CD4-positive, alpha-beta T cell treated with Interferon alpha-2 for 1 hour (primary cell): ENCODE measurements around the gene EPS15.
"Not testable (repeated sequence)": the region's sequence is repeated elsewhere in the genome, so short reads cannot be mapped to it uniquely, and the experiment has no call there.

ENCODE experiments used
- DNase-seq, 2 donors: peaks; one replicate each; pipeline ENCODE4 v3.0.0-alpha.2; 2020 to 2022

Gene EPS15

GRCh38 chr1:51329443-51330325 is 189.4 kb downstream of the EPS15 start:
- DNase-seq: no peak

DNA sequence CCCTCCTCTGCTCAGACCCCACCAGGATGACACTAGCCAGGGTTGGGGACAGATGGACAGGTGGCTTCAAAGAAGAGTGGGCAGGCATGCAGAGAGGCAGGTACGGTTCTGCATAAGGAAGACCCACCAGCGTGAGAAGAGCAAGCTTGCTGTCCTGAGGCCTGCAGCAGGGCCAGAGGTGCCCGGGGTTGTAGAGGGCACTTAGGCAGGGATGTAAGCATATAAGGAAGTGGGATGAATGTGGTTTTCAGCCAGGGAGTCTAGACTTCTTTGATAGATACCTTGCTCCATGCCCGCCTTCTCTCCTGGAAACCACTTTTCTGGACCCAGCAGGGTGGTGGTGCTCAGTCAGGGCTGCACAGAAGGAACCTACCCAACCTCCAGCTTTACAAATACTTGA is 190.1 kb downstream of the EPS15 start:
- DNase-seq: no peak

- no peak for DNase-seq
These were observed 190.8 kb downstream of the EPS15 start for GRCh38 chr1:51328279-51328678.

DNA sequence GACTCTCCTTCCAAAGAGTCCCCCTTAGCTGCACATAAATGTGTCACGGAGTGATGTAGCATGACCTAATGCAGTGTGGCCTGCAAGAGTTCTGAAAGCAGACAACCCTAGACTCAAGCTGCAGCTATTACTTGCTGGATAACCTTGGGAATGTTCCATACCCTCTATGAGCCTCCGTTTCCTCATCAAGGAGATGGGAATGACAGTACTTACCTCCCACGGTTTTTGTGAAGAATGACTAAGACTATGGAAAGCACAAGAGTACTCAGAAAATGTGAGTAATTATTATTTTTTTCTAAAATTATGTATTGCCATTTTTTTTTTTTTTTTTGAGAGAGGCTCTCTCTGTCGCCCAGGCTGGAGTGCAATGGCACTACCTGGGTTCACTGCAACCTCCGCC is 191.7 kb downstream of the EPS15 start:
- DNase-seq: no peak

DNA sequence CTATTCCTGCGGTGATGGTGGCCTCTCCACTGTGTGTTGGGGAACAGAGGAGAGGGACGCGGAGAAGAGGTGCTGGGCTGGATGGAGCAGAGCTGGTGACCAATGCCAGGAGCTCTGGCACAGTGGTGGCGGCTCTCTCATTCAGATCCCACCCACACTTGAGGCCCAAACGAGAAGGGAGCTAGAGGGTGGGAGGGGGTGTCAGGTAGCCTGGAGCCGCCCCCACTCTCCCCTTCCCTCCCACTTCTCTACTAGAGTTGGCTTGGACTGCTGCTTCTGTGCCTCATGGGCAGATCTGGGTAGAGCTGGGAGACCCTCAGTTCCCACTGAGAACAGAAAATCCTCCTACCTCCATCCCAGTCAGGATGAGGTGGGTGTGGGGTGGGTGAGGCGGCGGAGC is 192.2 kb downstream of the EPS15 start:
- DNase-seq: no peak

GRCh38 chr1:51325878-51326755 is 192.9 kb downstream of the EPS15 start:
- no peak for DNase-seq

- DNase-seq: no peak
These were observed 193.7 kb downstream of the EPS15 start for GRCh38 chr1:51325391-51325790.

- not testable (repeated sequence) for DNase-seq
These were observed 194.1 kb downstream of the EPS15 start for GRCh38 chr1:51325011-51325385.

DNA sequence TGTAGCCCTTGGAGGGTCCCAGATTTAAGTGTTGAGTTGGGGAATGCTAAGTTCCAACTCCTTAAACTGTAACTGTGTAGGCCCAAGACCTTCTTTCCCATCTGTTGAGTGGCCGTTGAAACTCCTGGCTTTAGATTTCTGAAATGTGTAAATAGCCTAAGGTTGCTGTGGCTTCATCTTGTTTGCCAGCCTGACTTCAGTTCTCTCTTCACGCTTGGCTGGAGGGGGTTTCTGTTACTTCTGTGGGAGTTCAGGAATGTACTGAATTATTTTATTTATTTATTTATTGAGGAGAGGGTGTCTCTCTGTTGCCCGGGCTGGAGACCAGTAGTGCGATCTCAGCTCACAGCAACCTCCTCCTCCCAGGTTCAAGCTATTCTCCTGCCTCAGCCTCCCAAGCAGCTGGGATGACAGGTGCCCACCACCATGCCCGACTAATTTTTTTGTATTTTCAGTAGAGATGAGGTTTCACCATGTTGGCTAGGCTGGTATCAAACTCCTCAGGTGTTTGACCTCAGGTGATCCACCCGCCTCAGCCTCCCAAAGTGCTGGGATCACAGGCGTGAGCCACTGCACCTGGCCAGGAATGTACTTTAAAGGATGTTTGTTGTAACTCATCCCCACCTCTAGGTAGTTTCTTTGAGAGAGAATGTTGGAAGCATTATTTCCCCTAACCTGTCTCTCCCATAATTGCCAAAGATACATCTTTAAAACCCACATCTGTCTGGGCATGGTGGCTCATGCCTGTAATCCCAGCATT is 194.6 kb downstream of the EPS15 start:
- DNase-seq: no peak

DNA sequence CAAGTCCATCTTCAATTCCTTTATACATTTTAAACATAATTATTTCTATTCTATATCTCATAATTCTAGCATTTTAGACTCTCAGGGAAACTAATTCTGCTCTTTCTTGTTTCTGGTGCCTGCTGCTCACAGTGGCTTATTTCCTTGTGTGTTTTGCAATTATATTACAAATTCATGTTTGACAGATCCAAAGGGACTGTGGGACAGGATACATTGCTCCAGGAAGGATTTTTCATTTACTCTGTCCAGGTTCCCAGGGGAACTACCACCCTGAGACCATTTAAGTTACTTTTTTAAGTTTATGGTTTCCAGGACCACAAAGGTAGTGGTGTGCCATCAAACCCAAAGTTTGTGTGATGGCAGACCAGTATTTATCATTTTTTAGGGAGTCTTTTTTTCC is 195.3 kb downstream of the EPS15 start:
- no peak for DNase-seq

DNA sequence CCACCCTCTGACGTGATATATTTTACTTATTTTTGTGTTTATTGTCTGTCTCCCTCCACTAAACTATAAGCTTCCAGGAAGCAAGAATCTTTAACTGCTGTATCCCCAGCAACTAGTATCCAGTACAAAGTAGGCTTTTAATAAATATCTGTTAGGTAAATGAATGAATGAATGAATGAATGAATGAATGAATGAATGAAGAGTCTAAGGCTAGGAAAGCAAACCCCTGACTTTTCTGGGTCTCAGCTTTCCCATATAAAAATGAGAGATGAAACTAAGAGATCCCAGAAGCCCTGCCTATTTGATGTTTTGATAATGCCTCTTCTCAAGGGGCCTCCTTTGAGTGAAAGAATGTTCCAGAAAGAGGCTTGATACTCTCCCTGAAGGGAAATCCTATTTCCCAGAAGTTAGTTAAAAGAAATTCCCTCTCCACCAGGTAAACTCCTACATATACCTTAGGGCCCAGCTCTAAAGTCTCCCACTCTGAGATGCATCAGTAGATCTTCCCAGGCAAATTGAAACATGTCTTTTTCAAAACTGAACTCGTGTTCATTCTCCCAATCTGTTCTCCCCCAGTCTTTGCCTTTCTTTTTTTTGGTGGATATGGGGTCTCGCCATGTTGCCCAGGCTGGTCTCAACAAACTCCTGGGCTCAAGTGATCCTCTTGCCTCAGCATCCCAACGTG is 196.5 kb downstream of the EPS15 start:
- no peak for DNase-seq

DNA sequence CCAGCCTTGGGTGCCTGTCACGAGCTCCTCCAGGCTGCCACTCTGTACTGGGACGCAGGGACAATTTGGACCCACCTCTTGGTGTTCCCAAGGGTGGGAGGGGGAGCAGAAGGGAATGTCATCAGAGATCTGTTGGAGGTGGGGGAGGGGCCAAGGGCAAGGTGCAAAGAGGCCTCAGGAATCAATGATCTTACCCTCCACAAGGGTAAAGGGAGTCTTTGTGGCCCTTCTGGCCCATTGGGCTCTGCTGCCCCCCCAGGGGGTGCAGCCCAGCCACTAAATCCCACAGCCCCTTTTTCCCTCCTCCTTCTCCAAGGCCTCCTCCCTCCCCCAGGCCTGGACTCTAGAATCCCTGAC is 197.2 kb downstream of the EPS15 start:
- DNase-seq: no peak

- no peak for DNase-seq
These were observed 197.8 kb downstream of the EPS15 start for GRCh38 chr1:51320967-51321923.

- no peak for DNase-seq
These were observed 201.3 kb downstream of the EPS15 start for GRCh38 chr1:51317798-51318197.

DNA sequence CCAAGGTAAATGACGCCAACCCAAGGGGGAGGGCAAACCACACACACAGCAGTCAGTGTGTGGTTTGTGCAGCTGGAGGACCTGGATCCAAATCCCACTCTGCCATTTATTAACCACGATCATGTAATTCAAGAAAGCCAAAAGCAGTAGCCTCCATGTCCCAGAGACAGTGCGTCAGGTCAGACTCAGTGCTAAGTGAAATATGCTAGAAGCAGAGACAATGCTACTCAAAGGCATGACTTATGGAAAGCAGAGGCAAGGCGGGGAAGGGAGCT is 202.3 kb downstream of the EPS15 start:
- DNase-seq: no peak

DNA sequence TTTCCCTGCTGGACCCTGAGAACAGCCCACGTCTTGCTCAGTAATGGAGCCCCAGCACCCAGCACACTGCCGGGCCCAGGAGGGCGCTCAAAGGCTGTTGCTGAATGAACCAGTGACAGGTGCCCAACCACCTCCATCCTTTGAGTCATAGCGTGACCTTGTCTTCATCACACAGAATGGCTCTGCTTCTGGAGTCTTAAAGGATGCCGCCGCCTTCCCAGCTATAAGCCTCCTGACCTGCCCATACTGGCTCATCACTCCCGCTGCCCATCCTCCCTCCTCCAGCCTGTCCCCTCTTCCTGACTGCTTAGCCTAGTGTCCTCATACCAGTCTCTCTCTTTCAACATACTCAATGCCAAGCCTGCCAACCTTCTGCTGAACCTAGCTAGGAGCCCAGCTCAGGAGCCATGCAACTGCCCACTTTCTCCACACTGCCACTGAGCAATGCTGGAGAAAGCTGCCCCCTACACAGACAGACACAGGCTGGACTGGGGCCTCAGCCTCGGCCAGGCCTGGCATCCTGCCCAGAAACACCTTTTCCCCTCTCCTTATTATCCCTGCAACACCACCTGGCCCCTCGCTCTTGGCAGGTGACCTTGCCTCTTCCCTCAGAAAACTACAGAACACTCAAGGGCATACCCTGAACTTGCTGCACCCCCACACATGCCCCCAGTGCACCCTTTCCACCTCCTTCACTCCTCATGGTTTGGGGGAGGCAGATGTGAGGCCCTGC is 202.8 kb downstream of the EPS15 start:
- no peak for DNase-seq

DNA sequence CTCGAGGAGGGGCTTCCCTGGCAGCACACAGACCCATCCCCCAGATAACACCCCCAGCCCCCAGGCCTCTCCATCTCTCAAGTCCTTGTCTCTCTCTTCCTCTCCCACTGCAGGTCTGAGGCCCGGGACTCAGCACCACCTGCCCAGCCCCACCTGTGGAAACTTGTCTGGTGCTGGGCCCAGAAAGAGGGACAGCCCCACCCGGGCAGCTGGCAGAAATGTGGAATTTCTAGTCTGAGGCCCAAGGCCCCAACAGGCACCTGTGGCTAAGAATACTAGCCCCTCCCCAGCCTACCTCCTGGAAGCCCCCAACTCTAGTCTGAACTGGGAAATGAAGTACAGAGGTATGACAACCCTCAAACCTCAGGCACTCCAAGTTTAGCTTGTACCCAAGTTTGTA is 204.1 kb downstream of the EPS15 start:
- no peak for DNase-seq

- DNase-seq: no peak
These were observed 204.9 kb downstream of the EPS15 start for GRCh38 chr1:51313961-51314777.

DNA sequence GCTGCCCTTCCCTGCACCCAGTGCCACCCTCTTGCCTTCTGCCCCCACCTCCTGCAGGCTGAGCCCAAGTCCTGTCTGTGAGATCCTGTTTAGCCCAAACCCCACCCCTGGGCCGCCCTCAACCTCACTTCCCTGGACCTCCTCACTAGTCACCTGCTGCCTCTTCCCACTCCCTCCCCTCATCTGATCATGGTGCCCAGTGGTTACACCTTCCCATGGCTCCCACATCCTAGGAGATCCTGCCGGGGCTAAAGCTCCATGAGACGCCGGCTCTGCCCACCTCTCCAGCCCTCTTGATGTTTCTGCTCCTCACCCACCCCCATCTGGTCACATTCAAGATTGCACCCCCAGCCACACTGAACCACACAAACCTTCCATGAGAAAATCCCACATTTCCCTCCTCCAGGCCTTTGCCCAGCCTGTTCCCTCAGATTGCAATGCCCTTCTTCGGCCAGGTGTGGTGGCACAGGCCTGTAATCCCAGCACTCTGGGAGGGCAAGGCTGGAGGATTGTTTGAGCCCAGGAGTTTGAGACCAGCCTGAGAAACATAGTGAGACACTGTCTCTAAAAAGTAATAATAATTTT is 205.7 kb downstream of the EPS15 start:
- DNase-seq: no peak

DNA sequence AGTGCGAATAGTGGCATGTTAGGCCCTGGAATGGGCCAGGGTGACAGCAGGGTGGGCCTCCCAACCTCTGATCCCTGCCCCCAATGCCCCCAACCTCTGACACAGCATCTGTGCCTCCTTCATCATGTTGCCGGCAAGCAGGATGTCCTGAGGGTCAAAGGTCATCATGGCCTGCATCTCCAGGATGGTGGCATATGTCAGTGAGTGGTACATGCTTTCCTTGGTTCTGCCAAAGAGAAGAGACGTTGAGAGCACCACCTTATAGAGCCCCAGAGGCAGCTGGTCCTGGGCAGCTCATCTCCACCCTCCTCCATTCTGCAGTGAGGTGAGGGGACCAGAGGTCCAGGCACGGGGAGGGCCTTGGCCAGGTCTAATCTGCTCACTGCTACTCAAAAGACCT is 206.3 kb downstream of the EPS15 start:
- DNase-seq: no peak
